ENCODE results near the gene MMEL1. TPM values are rescaled to one million over a fixed set of nuclear protein-coding genes. Genes with fewer than 3 reads are reported as not detected.
A peak's percentile ranks its signal among the peaks of the same experiment; 100 is the strongest.
"Not testable (repeated sequence)": the region's sequence is repeated elsewhere in the genome, so short reads cannot be mapped to it uniquely, and the experiment has no call there.

MMEL1 gene
- total and polyA plus RNA-seq, 2 donors (not counting 3 experiments of a cell fraction or from before 2014, with no cell fraction given), result 1.1 to 1.2 TPM

DNA sequence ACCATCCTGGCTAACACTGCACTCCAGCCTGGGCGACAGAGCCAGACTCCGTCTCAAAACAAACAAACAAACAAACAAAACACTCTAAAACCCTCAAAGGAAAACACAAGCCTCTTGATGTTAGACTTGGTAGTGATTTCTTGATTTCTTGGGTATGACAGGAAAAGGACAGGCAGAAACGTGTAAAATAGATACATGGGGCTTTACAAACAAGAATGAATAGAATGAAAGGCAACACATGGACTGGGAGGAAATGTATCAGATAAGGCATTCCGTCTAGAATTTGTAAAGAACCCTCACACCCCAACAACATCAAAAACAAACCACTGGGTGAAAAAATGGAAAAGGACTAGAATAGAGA lies 54.1 kb downstream of the MMEL1 start:
- Histone ChIP-seq H3K4me1 (ENCODE audit: control insufficient read depth, extremely low read depth, insufficient read depth, low read length) (peaks cover 25% of the 10 kb centered on the region), H3K36me3 (ENCODE audit: control insufficient read depth in 2 of 2, extremely low read depth in 1 of 2, insufficient read depth in 2 of 2, low read length in 2 of 2) (no peaks in the 10 kb centered on the region), H4K20me1 (replicated peaks; ENCODE audit: control insufficient read depth, extremely low read depth, insufficient read depth, low read length) (no peaks in the 10 kb centered on the region), H3K27ac (ENCODE audit: insufficient read depth, low read depth, low read length) (peak overlapping the region; percentile 72), H3K4me3 (replicated peaks in 1 of 3; ENCODE audit: insufficient read depth in 1 of 3, low read depth in 1 of 3, low read length in 3 of 3) (no peak overlapping the region), H3K79me2 (ENCODE audit: control insufficient read depth, insufficient read depth, low read length) (no peaks in the 10 kb centered on the region), H3K9ac (replicated peaks; ENCODE audit: extremely low read depth, insufficient read depth, low read length) (no peak overlapping the region), H3K27me3 (ENCODE audit: control insufficient read depth in 2 of 2, insufficient read depth in 2 of 2, low read length in 2 of 2) (no peaks in the 10 kb centered on the region), H2AFZ (ENCODE audit: low read depth, low read length) (peak overlapping the region; percentile 96), H3K9me1 (replicated peaks; ENCODE audit: control insufficient read depth, extremely low read depth, insufficient read depth, low read length) (no peaks in the 10 kb centered on the region), H3K9me3 (replicated peaks; ENCODE audit: control insufficient read depth, insufficient read depth, low read length) (no peaks in the 10 kb centered on the region), H3K4me2 (ENCODE audit: insufficient read depth, low read length) (no peak overlapping the region)
- POLR2A ChIA-PET, result no interaction called here
- FAIRE-seq, result no peak
- TF ChIP-seq GATA2 (IDR thresholded peaks at IDR 0.05; ENCODE audit: insufficient read depth, insufficient read length, low read depth, low read length) (no peak), MYC (IDR thresholded peaks at IDR 0.05; ENCODE audit: low read depth, low read length) (no peak)
- TF ChIP-seq, protein P1, sequence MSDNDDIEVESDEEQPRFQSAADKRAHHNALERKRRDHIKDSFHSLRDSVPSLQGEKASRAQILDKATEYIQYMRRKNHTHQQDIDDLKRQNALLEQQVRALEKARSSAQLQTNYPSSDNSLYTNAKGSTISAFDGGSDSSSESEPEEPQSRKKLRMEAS (IDR thresholded peaks at IDR 0.05; ENCODE audit: insufficient read depth, insufficient read length), result no peak
- CTCF ChIA-PET, result interaction anchor here (1.2 to 1.6 kb wide), 3 partner anchors 18 to 23 kb away, joined by 3 to 23 read pairs (median 5); partner anchors contain the start of gene TNFRSF14
- dilution Hi-C loops (cut with MboI; ENCODE audit: extremely low pct_ligation_motif_present, low sequenced_read_pairs) (no loop called here), intact Hi-C loops (cut with micrococcal nuclease) (loop anchor here (1.0 to 2.0 kb wide), 4 partner anchors 14 to 164 kb away; partner anchors contain the start of gene TNFRSF14)
- BruUV-seq (replicated peaks), result TSS peak; percentile 45
- DNase-seq (ENCODE audit: low read depth, low spot score), result no peak

DNA sequence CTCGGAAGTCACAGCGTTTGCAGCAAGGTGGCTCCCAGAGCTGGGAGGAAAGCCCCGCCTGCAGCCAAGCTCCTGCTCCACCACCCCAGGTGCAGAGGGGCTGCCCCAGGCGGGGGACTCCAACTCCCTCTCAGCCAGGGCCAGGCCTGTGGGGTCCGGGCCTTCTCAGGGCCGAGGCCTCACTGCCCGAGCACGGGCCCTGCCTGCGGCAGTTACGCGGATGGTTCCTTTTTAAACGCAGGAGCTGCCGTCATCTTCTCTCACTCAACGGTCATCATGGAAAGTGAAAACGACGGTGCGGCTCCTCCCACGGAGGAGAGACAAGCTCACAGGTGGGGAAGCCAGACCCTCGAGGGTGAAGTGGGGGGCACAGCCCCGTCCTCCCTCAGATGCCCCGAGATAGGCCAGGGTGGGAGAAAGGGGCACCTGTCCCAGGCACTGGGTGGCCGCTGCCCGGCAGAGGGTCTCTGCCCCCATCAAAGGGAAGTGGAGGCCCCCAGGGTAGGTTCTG lies 55.2 kb downstream of the MMEL1 start:
- DNase-seq (ENCODE audit: low read depth, low spot score); dilution Hi-C loops (cut with MboI; ENCODE audit: extremely low pct_ligation_motif_present, low sequenced_read_pairs); H3K4me2 ChIP-seq (ENCODE audit: insufficient read depth, low read length); H2AFZ ChIP-seq (ENCODE audit: low read depth, low read length); H3K36me3 ChIP-seq (ENCODE audit: control insufficient read depth in 2 of 2, extremely low read depth in 1 of 2, insufficient read depth in 2 of 2, low read length in 2 of 2); H3K27me3 ChIP-seq (ENCODE audit: control insufficient read depth in 2 of 2, insufficient read depth in 2 of 2, low read length in 2 of 2); BruUV-seq (replicated peaks); H3K79me2 ChIP-seq (ENCODE audit: control insufficient read depth, insufficient read depth, low read length); H3K9ac ChIP-seq (replicated peaks; ENCODE audit: extremely low read depth, insufficient read depth, low read length); H4K20me1 ChIP-seq (replicated peaks; ENCODE audit: control insufficient read depth, extremely low read depth, insufficient read depth, low read length); H3K4me3 ChIP-seq (replicated peaks in 1 of 3; ENCODE audit: insufficient read depth in 1 of 3, low read depth in 1 of 3, low read length in 3 of 3); H3K9me1 ChIP-seq (replicated peaks; ENCODE audit: control insufficient read depth, extremely low read depth, insufficient read depth, low read length); H3K9me3 ChIP-seq (replicated peaks; ENCODE audit: control insufficient read depth, insufficient read depth, low read length): not testable (repeated sequence)
- Histone ChIP-seq H3K27ac (ENCODE audit: insufficient read depth, low read depth, low read length) (peak overlapping the region; percentile 72), H3K4me1 (ENCODE audit: control insufficient read depth, extremely low read depth, insufficient read depth, low read length) (peaks cover 25% of the 10 kb centered on the region)
- POLR2A ChIA-PET, result interaction anchor here (0.6 kb wide), 1 partner anchor 1207 kb away, joined by 3 read pairs; no protein-coding TSS in a partner anchor
- CTCF ChIA-PET, result interaction anchor here (0.8 to 1.6 kb wide), 4 partner anchors 17 to 29 kb away, joined by 3 to 23 read pairs (median 4); partner anchors contain the start of gene TNFRSF14
- intact Hi-C loops (cut with micrococcal nuclease), result loop anchor here (1.0 to 2.0 kb wide), 4 partner anchors 13 to 163 kb away; partner anchors contain the start of gene TNFRSF14
- FAIRE-seq, result peak; percentile 8

Data from endothelial cell of umbilical vein (primary cell).